HepG2 (cell line): Measurements from ENCODE around the gene COX15. TPM values are rescaled to one million over a fixed set of nuclear protein-coding genes. Genes with fewer than 3 reads are reported as not detected.

Experiments
- ARID2 ChIP-seq: sonication (generic); formaldehyde crosslinking; IDR thresholded peaks from 2 replicates; pipeline ENCODE4 v1.8.1; 2022; ENCODE audit warnings: mild to moderate bottlenecking, missing genetic modification reagents, borderline replicate concordance
- ELF1 ChIP-seq: sonication (generic); formaldehyde crosslinking; IDR thresholded peaks from 2 replicates; pipeline ENCODE4 v1.4.0; 2020; ENCODE audit warnings: missing genetic modification reagents
- FOSL2 ChIP-seq: sonication (generic); formaldehyde crosslinking; IDR thresholded peaks from 2 replicates; pipeline ENCODE4 v1.4.0; 2020; ENCODE audit warnings: missing genetic modification reagents
- ISL2 ChIP-seq: sonication (generic); formaldehyde crosslinking; IDR thresholded peaks from 2 replicates; pipeline ENCODE4 v1.5.0; 2020; ENCODE audit warnings: missing genetic modification reagents
- KDM4B ChIP-seq: sonication (generic); formaldehyde crosslinking; IDR thresholded peaks from 2 replicates; pipeline ENCODE4 v1.4.0; 2020; ENCODE audit warnings: missing genetic modification reagents
- NFAT5 ChIP-seq: sonication (generic); formaldehyde crosslinking; IDR thresholded peaks from 2 replicates; pipeline ENCODE4 v1.4.0; 2020; ENCODE audit warnings: missing genetic modification reagents
- NR2F2 ChIP-seq: IDR thresholded peaks from 2 replicates; pipeline ENCODE4 v1.6.1; 2012; ENCODE audit warnings: low read depth, inconsistent platforms, borderline replicate concordance
- POLR2AphosphoS2 ChIP-seq: IDR thresholded peaks from 2 replicates; pipeline ENCODE4 v1.6.1; 2011; ENCODE audit warnings: low read depth, low read length, improper control_type of control experiment
- RCOR2 ChIP-seq: IDR thresholded peaks from 2 replicates; pipeline ENCODE4 v1.6.1; 2016; ENCODE audit warnings: missing biosample characterization, missing genetic modification reagents
- SP2 ChIP-seq: sonication (generic); formaldehyde crosslinking; IDR thresholded peaks from 2 replicates; pipeline ENCODE4 v1.5.1; 2020; ENCODE audit warnings: mild to moderate bottlenecking, missing genetic modification reagents
- THAP8 ChIP-seq: sonication (generic); formaldehyde crosslinking; IDR thresholded peaks from 2 replicates; pipeline ENCODE4 v1.5.1; 2020; ENCODE audit warnings: missing genetic modification reagents, mild to moderate bottlenecking, borderline replicate concordance
- ZBTB10 ChIP-seq: sonication (generic); formaldehyde crosslinking; IDR thresholded peaks from 2 replicates; pipeline ENCODE4 v1.4.0; 2020; ENCODE audit warnings: missing genetic modification reagents, borderline replicate concordance
- ZBTB33 ChIP-seq: sonication (generic); formaldehyde crosslinking; IDR thresholded peaks from 2 replicates; pipeline ENCODE4 v1.4.0; 2020; ENCODE audit warnings: missing genetic modification reagents
- ZBTB7A ChIP-seq: sonication (generic); formaldehyde crosslinking; IDR thresholded peaks from 2 replicates; pipeline ENCODE4 v1.8.0; 2022; ENCODE audit warnings: mild to moderate bottlenecking, missing genetic modification reagents
- ZFAT ChIP-seq: sonication (generic); formaldehyde crosslinking; conservative IDR thresholded peaks from 2 replicates; pipeline ENCODE4 v1.8.1; 2023; ENCODE audit warnings: missing genetic modification reagents, inconsistent platforms
- ZKSCAN5 ChIP-seq: sonication (generic); formaldehyde crosslinking; IDR thresholded peaks from 2 replicates; pipeline ENCODE4 v1.5.1; 2020; ENCODE audit warnings: mild to moderate bottlenecking, missing genetic modification reagents
- ZNF430 ChIP-seq: sonication (generic); formaldehyde crosslinking; IDR thresholded peaks from 2 replicates; pipeline ENCODE4 v1.9.0; 2021; ENCODE audit warnings: mild to moderate bottlenecking, missing genetic modification reagents
- ZNF670 ChIP-seq: sonication (generic); formaldehyde crosslinking; IDR thresholded peaks from 2 replicates; pipeline ENCODE4 v1.8.0; 2022; ENCODE audit warnings: mild to moderate bottlenecking, missing genetic modification reagents, borderline replicate concordance
- ZNF672 ChIP-seq: sonication (generic); formaldehyde crosslinking; IDR thresholded peaks from 2 replicates; pipeline ENCODE4 v1.8.1; 2022; ENCODE audit warnings: missing genetic modification reagents
- polyA plus RNA-seq, 8 experiments: library from polyadenylated mRNA; depleted of rRNA in 3 of 8; stranded (reverse) in 7 of 8; unstranded in 1 of 8; fragments of >200 nt; fragmentation: Illumina TruSeq in 4 of 8; extraction: Trizol in 4 of 8; gene quantifications; 2 replicates each; pipeline versions ENCODE4 v1.2.1 to v1.2.3, GENCODE V29; 2011 to 2016; ENCODE audit warnings: low read depth in 4 of 8, missing spikeins in 1 of 8, mixed read lengths in 1 of 8; ENCODE audit not compliant: insufficient read depth in 1 of 8
- total RNA-seq, 5 experiments: library from RNA; depleted of rRNA; stranded (reverse); fragments of >200 nt; fragmentation: Illumina TruSeq; extraction: Trizol; gene quantifications; 2 replicates each; pipeline ENCODE4 v1.2.3, GENCODE V29; 2016; ENCODE audit warnings: low read depth in 1 of 5

Gene COX15
- total and polyA plus RNA-seq, 2 of the 13 experiments (the other 11 are each of a cell fraction or from before 2014, with no cell fraction given), result 19.2 to 44.7 TPM

GRCh38 chr10:99732033-99732842 is at the start of gene COX15, which contains the start of gene CUTC (continued):
- peak; percentile 67; the same call in 1 of the 2 replicates for TF ChIP-seq ZNF430 (CRISPR knock-in tag)
- peak; percentile 59; the same call in 1 of the 2 replicates for TF ChIP-seq ISL2
- peak; percentile 61; the same call in 1 of the 2 replicates for TF ChIP-seq ZNF670
- no peak for TF ChIP-seq THAP8 (CRISPR knock-in tag)
- TF ChIP-seq NR2F2, result 0 out of 2 replicates have a peak, but pooled peaks have one; percentile 8
- TF ChIP-seq ARID2 (CRISPR knock-in tag), result 0 out of 2 replicates have a peak, but pooled peaks have one; percentile 73
- TF ChIP-seq ZBTB10, result 0 out of 2 replicates have a peak, but pooled peaks have one; percentile 64
- TF ChIP-seq SP2 (CRISPR knock-in tag), result peak; percentile 67; the same call in 1 of the 2 replicates
- no peak for TF ChIP-seq ZKSCAN5 (CRISPR knock-in tag)
- no peak for TF ChIP-seq ZBTB33
- no peak for TF ChIP-seq ZNF672 (CRISPR knock-in tag)
- TF ChIP-seq KDM4B (CRISPR knock-in tag), result no peak; the same call in 1 of the 2 replicates
- TF ChIP-seq RCOR2, result no peak
- peak; percentile 49; the same call in 1 of the 2 replicates for TF ChIP-seq ZBTB7A (CRISPR knock-in tag)
- peak; percentile 40 for TF ChIP-seq FOSL2 (CRISPR knock-in tag)
- TF ChIP-seq POLR2AphosphoS2, result peak; percentile 67; the same call in 1 of the 2 replicates
- 0 out of 2 replicates have a peak, but pooled peaks have one; percentile 56 for TF ChIP-seq NFAT5 (CRISPR knock-in tag)
- 0 out of 2 replicates have a peak, but pooled peaks have one; percentile 69 for TF ChIP-seq ZFAT (CRISPR knock-in tag)
- TF ChIP-seq ELF1 (CRISPR knock-in tag), result peak; percentile 98
